Measurements from ENCODE around the gene TFB1M. TPM values are rescaled to one million over a fixed set of nuclear protein-coding genes. Genes with fewer than 3 reads are reported as not detected.

TFB1M gene
- total and polyA plus RNA-seq, 2 donors: 14.4 to 16.4 TPM

DNA sequence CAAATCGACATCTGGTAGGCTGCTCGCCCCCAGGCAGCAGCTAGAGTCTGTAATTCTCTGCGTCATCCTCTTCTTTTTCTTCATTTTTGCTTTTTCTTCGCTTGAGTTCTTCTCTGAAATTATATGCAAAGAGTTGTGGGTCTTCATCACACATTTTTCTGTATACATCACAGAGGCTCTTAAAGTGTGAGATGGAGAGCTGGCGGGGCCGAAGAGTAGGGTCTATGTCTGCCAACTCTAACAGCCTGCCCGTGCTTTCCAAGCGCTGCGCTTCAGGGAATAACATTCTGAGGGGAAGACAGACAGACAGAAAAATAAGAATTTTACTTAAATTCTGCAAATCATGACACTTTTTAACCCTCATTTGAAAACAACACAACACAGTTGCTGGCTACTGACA is 56.5 kb downstream of the TFB1M start:
- Histone ChIP-seq H3K27me3 (ENCODE audit: control insufficient read depth in 2 of 2, insufficient read depth in 1 of 2, low read length in 1 of 2) (no peaks in the 10 kb centered on the region), H3K36me3 (ENCODE audit: control insufficient read depth in 2 of 2, insufficient read depth in 2 of 2, low read length in 1 of 2) (peaks cover 37 to 54% of the 10 kb centered on the region in 2 donors), H3K9me3 (ENCODE audit: control insufficient read depth in 2 of 2, insufficient read depth in 1 of 2, low read length in 1 of 2) (peaks cover 0 to 1% of the 10 kb centered on the region in 2 donors), H3K4me3 (ENCODE audit: low read length in 2 of 2) (no peak overlapping the region), H3K4me1 (ENCODE audit: control insufficient read depth in 2 of 2, insufficient read depth in 2 of 2, low read length in 2 of 2) (no peaks in the 10 kb centered on the region), H3K27ac (ENCODE audit: low read depth in 1 of 2, low read length in 1 of 2) (no peak overlapping the region)
- DNase-seq (ENCODE audit: low read depth in 6 of 9, low spot score in 9 of 9): no peak
- WGBS: 98% methylated on average over 9 of the region's 9 CpGs

GRCh38 chr6:155256122-155256795 is 58.0 kb downstream of the TFB1M start:
- DNase-seq (ENCODE audit: low read depth in 6 of 9, low spot score in 9 of 9): no peak
- no peak overlapping the region for H3K4me3 ChIP-seq (ENCODE audit: low read length in 2 of 2)
- peaks cover 45 to 54% of the 10 kb centered on the region in 2 donors for H3K36me3 ChIP-seq (ENCODE audit: control insufficient read depth in 2 of 2, insufficient read depth in 2 of 2, low read length in 1 of 2)
- H3K9me3 ChIP-seq (ENCODE audit: control insufficient read depth in 2 of 2, insufficient read depth in 1 of 2, low read length in 1 of 2): peaks cover 0 to 1% of the 10 kb centered on the region in 2 donors
- H3K4me1 ChIP-seq (ENCODE audit: control insufficient read depth in 2 of 2, insufficient read depth in 2 of 2, low read length in 2 of 2): no peaks in the 10 kb centered on the region
- no peak overlapping the region for H3K27ac ChIP-seq (ENCODE audit: low read depth in 1 of 2, low read length in 1 of 2)
- H3K27me3 ChIP-seq (ENCODE audit: control insufficient read depth in 2 of 2, insufficient read depth in 1 of 2, low read length in 1 of 2): no peaks in the 10 kb centered on the region
- WGBS: 92% methylated on average over 13 of the region's 13 CpGs

GRCh38 chr6:155254139-155254538 is 60.1 kb downstream of the TFB1M start:
- no peak for DNase-seq (ENCODE audit: low read depth in 6 of 9, low spot score in 9 of 9)
- 98% methylated on average over 10 of the region's 10 CpGs for WGBS
- no peak overlapping the region for H3K27ac ChIP-seq (ENCODE audit: low read depth in 1 of 2, low read length in 1 of 2)
- no peaks in the 10 kb centered on the region for H3K4me1 ChIP-seq (ENCODE audit: control insufficient read depth in 2 of 2, insufficient read depth in 2 of 2, low read length in 2 of 2)
- no peak overlapping the region for H3K4me3 ChIP-seq (ENCODE audit: low read length in 2 of 2)
- H3K36me3 ChIP-seq (ENCODE audit: control insufficient read depth in 2 of 2, insufficient read depth in 2 of 2, low read length in 1 of 2): peaks cover 45 to 47% of the 10 kb centered on the region in 2 donors
- no peaks in the 10 kb centered on the region for H3K27me3 ChIP-seq (ENCODE audit: control insufficient read depth in 2 of 2, insufficient read depth in 1 of 2, low read length in 1 of 2)
- peaks cover 0 to 1% of the 10 kb centered on the region in 2 donors for H3K9me3 ChIP-seq (ENCODE audit: control insufficient read depth in 2 of 2, insufficient read depth in 1 of 2, low read length in 1 of 2)

- no peak overlapping the region for H3K4me3 ChIP-seq (ENCODE audit: low read length in 2 of 2)
- peaks cover 38 to 40% of the 10 kb centered on the region in 2 donors for H3K36me3 ChIP-seq (ENCODE audit: control insufficient read depth in 2 of 2, insufficient read depth in 2 of 2, low read length in 1 of 2)
- WGBS: 89% methylated on average over 1 of the region's 1 CpG
- H3K4me1 ChIP-seq (ENCODE audit: control insufficient read depth in 2 of 2, insufficient read depth in 2 of 2, low read length in 2 of 2): no peaks in the 10 kb centered on the region
- no peak for DNase-seq (ENCODE audit: low read depth in 6 of 9, low spot score in 9 of 9)
- H3K9me3 ChIP-seq (ENCODE audit: control insufficient read depth in 2 of 2, insufficient read depth in 1 of 2, low read length in 1 of 2): peaks cover 0 to 1% of the 10 kb centered on the region in 2 donors
- H3K27me3 ChIP-seq (ENCODE audit: control insufficient read depth in 2 of 2, insufficient read depth in 1 of 2, low read length in 1 of 2): no peaks in the 10 kb centered on the region
- H3K27ac ChIP-seq (ENCODE audit: low read depth in 1 of 2, low read length in 1 of 2): no peak overlapping the region
Observed at GRCh38 chr6:155253337-155253736, 60.9 kb downstream of the TFB1M start.

- Histone ChIP-seq H3K27me3 (ENCODE audit: control insufficient read depth in 2 of 2, insufficient read depth in 1 of 2, low read length in 1 of 2) (no peaks in the 10 kb centered on the region), H3K36me3 (ENCODE audit: control insufficient read depth in 2 of 2, insufficient read depth in 2 of 2, low read length in 1 of 2) (peaks cover 35 to 38% of the 10 kb centered on the region in 2 donors), H3K4me3 (ENCODE audit: low read length in 2 of 2) (no peak overlapping the region), H3K27ac (ENCODE audit: low read depth in 1 of 2, low read length in 1 of 2) (no peak overlapping the region), H3K9me3 (ENCODE audit: control insufficient read depth in 2 of 2, insufficient read depth in 1 of 2, low read length in 1 of 2) (peaks cover 0 to 1% of the 10 kb centered on the region in 2 donors), H3K4me1 (ENCODE audit: control insufficient read depth in 2 of 2, insufficient read depth in 2 of 2, low read length in 2 of 2) (no peaks in the 10 kb centered on the region)
- 96% methylated on average over 8 of the region's 8 CpGs for WGBS
- DNase-seq (ENCODE audit: low read depth in 6 of 9, low spot score in 9 of 9): no peak
Observed at GRCh38 chr6:155252581-155252980, 61.7 kb downstream of the TFB1M start.

DNA sequence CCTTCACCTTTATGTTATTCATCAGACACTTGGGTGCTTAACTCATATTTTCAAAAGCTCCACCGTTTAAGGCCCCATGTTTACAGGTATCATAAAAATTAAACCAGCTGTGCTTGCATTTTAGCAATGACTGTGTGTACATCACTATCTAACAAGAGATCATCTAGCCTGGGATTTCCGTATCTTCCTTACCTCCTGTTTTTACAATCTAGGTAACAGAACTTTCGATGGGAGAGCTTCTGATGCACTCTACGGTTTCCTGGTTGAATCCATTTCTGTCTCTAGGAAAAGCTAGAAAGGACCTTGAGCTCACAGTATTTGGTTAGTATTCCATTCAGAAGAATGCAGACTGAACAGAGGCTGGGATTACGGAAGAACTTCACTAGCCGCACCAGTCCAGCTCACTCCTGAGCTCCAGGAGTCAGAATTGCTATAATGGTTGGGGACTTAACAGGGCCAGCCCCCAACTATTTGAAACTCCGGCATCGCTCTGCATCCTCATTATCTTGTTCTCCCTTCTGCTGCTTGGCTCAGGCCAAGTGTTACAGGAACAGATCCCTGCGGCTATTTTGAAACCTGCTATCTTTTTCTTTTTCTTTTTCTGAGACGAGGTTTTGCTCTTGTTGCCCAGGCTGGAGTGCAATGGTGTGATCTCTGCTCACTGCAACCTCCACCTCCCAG is 63.4 kb downstream of the TFB1M start:
- 98% methylated on average over 10 of the region's 10 CpGs for WGBS
- no peak overlapping the region for H3K4me3 ChIP-seq (ENCODE audit: low read length in 2 of 2)
- peaks cover 29 to 31% of the 10 kb centered on the region in 2 donors for H3K36me3 ChIP-seq (ENCODE audit: control insufficient read depth in 2 of 2, insufficient read depth in 2 of 2, low read length in 1 of 2)

DNA sequence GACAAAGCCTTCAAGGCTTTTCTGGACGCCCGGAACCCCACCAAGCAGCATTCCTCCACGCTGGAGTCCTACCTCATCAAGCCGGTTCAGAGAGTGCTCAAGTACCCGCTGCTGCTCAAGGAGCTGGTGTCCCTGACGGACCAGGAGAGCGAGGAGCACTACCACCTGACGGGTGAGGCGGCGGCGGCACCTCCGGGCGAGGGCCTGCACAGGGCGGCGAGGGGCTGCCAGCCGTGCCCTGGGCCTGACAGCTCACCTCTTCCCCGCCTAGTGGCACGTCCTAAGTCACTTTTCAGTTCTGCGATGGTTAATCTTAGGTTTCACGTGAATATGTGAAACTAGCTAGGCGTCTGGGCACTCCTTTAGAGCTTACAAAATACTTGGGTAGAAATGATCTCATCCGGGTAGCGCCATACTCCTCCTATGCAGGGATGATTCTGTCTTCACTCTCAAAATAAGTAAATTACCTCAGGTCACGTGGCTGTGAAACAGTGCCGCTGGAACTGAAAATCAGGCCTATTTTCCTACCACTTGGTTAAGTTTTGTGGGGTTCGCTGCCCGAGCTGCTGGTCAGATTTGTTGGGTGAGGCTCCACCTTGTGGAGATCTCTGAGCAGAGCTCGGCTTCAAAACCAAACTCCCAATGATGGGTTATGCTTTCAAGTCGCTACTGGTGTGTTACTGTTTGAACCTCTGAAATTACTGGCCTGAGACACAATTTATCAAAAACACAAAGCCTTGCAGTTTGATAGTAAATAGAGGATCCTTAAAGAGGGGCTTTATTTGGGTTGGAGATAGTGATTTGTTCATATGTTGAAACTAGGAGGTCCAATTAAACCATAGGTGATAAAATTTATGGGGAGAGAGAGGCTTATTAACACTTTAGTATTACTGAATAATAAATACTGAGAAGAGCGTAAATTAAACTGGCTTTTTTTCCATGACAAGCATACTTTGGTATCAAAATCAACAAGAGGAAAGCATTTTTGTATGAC is 66.0 kb downstream of the TFB1M start:
- no peaks in the 10 kb centered on the region for H3K4me1 ChIP-seq (ENCODE audit: control insufficient read depth in 2 of 2, insufficient read depth in 2 of 2, low read length in 2 of 2)
- H3K27ac ChIP-seq (ENCODE audit: low read depth in 1 of 2, low read length in 1 of 2): no peak overlapping the region
- 92% methylated on average over 30 of the region's 30 CpGs for WGBS
- H3K9me3 ChIP-seq (ENCODE audit: control insufficient read depth in 2 of 2, insufficient read depth in 1 of 2, low read length in 1 of 2): no peaks in the 10 kb centered on the region
- DNase-seq (ENCODE audit: low read depth in 6 of 9, low spot score in 9 of 9): peak in 3 of 9 donors; percentile 16 to 30 (median 19)
- H3K36me3 ChIP-seq (ENCODE audit: control insufficient read depth in 2 of 2, insufficient read depth in 2 of 2, low read length in 1 of 2): peaks cover 14 to 24% of the 10 kb centered on the region in 2 donors
- no peak overlapping the region for H3K4me3 ChIP-seq (ENCODE audit: low read length in 2 of 2)
- H3K27me3 ChIP-seq (ENCODE audit: control insufficient read depth in 2 of 2, insufficient read depth in 1 of 2, low read length in 1 of 2): no peaks in the 10 kb centered on the region

More for the DNA sequence above, 63.4 kb downstream of the TFB1M start:
- DNase-seq (ENCODE audit: low read depth in 6 of 9, low spot score in 9 of 9): no peak
- H3K9me3 ChIP-seq (ENCODE audit: control insufficient read depth in 2 of 2, insufficient read depth in 1 of 2, low read length in 1 of 2): peaks cover 0 to 1% of the 10 kb centered on the region in 2 donors
- H3K4me1 ChIP-seq (ENCODE audit: control insufficient read depth in 2 of 2, insufficient read depth in 2 of 2, low read length in 2 of 2): no peaks in the 10 kb centered on the region
- no peak overlapping the region for H3K27ac ChIP-seq (ENCODE audit: low read depth in 1 of 2, low read length in 1 of 2)
- H3K27me3 ChIP-seq (ENCODE audit: control insufficient read depth in 2 of 2, insufficient read depth in 1 of 2, low read length in 1 of 2): no peaks in the 10 kb centered on the region

- Histone ChIP-seq H3K4me1 (ENCODE audit: control insufficient read depth in 2 of 2, insufficient read depth in 2 of 2, low read length in 2 of 2) (no peaks in the 10 kb centered on the region), H3K36me3 (ENCODE audit: control insufficient read depth in 2 of 2, insufficient read depth in 2 of 2, low read length in 1 of 2) (peaks cover 14 to 20% of the 10 kb centered on the region in 2 donors), H3K9me3 (ENCODE audit: control insufficient read depth in 2 of 2, insufficient read depth in 1 of 2, low read length in 1 of 2) (no peaks in the 10 kb centered on the region), H3K27me3 (ENCODE audit: control insufficient read depth in 2 of 2, insufficient read depth in 1 of 2, low read length in 1 of 2) (no peaks in the 10 kb centered on the region), H3K27ac (ENCODE audit: low read depth in 1 of 2, low read length in 1 of 2) (no peak overlapping the region), H3K4me3 (ENCODE audit: low read length in 2 of 2) (no peak overlapping the region)
- 97% methylated on average over 5 of the region's 5 CpGs for WGBS
- DNase-seq (ENCODE audit: low read depth in 6 of 9, low spot score in 9 of 9): no peak
Observed at GRCh38 chr6:155247618-155248007, 66.7 kb downstream of the TFB1M start.

Data from thymus (tissue), 11 donors.